Mammary epithelial cell (primary cell): ENCODE measurements around the gene KIF5C.

Source experiments
- CTCF ChIP-seq, 2 donors: IDR thresholded peaks in 1 of 2; conservative IDR thresholded peaks in 1 of 2; 2 replicates each; pipeline ENCODE4 v1.5.1; 2011 to 2012; ENCODE audit warnings: inconsistent platforms in 2 of 2, low read length in 2 of 2, mild to moderate bottlenecking in 2 of 2, control low read depth in 1 of 2, low read depth in 1 of 2; ENCODE audit not compliant: insufficient read depth in 1 of 2; ENCODE audit errors: extremely low read depth in 1 of 2
- EZH2 ChIP-seq: IDR thresholded peaks from 2 replicates; pipeline ENCODE4 v1.6.1; 2012; ENCODE audit warnings: low read length, inconsistent platforms, borderline replicate concordance

GRCh38 chr2:148922776-148923475 is 47.9 kb downstream of the KIF5C start:
- TF ChIP-seq EZH2 (no peak), CTCF (conservative IDR thresholded peaks at IDR 0.05 in 1 of 2, IDR thresholded peaks at IDR 0.05 in 1 of 2; ENCODE audit: extremely low read depth in 1 of 2, insufficient read depth in 1 of 2, low read depth in 1 of 2, low read length in 2 of 2) (no peak)
